ENCODE results near the gene HLCS. TPM values are rescaled to one million over a fixed set of nuclear protein-coding genes. Genes with fewer than 3 reads are reported as not detected.
A peak's percentile ranks its signal among the peaks of the same experiment; 100 is the strongest.

HLCS gene
- polyA plus RNA-seq, 1 experiment = 22.3 TPM

DNA sequence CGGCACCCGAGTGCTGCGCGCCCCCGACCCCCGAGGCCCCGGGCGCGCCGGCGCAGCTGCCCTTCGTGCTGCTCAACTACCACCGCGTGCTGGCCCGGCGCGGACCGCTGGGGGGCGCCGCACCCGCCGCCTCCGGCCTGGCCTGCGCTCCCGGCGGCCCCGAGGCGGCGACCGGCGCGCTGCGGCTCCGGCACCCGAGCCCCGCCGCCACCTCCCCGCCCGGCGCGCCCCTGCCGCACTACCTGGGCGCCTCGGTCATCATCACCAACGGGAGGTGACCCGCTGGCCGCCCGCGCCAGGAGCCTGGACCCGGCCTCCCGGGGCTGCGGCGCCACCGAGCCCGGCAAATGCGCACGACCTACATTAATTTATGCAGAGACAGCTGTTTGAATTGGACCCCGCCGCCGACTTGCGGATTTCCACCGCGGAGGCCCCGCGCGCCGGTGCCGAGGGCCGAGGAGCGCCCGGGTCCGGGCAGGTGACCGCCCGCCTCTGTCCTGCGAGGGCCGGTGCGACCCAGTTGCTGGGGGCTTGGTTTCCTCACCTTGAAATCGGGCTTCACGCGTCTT lies 218.6 kb downstream of the HLCS start:
- peak; percentile 25 for TF ChIP-seq CTCF (IDR thresholded peaks at IDR 0.05; ENCODE audit: low read depth, low read length)
- DNase-seq (ENCODE audit: low read depth, low spot score) = no peak
- no peak overlapping the region for H3K27ac ChIP-seq (ENCODE audit: low read depth, low read length)
- POLR2A ChIA-PET = no interaction called here
- peaks cover 8% of the 10 kb centered on the region for H3K27me3 ChIP-seq (ENCODE audit: control insufficient read depth, insufficient read depth, low read length)
- peak overlapping the region; percentile 52 for H3K4me3 ChIP-seq (ENCODE audit: low read depth, low read length)
- CTCF ChIA-PET = interaction anchor here (0.6 to 4.3 kb wide), 11 partner anchors 9 to 330 kb away, joined by 3 to 30 read pairs (median 4); no protein-coding TSS in a partner anchor
- no peaks in the 10 kb centered on the region; the same call in 1 of the 2 replicates for H3K9me3 ChIP-seq (ENCODE audit: control insufficient read depth, insufficient read depth, low read length)

- Histone ChIP-seq H3K27me3 (ENCODE audit: control insufficient read depth, insufficient read depth, low read length) (peaks cover 8% of the 10 kb centered on the region), H3K4me3 (ENCODE audit: low read depth, low read length) (peak overlapping the region; percentile 52), H3K27ac (ENCODE audit: low read depth, low read length) (no peak overlapping the region), H3K9me3 (ENCODE audit: control insufficient read depth, insufficient read depth, low read length) (no peaks in the 10 kb centered on the region; the same call in 1 of the 2 replicates)
- CTCF ChIA-PET = interaction anchor here (0.6 to 4.3 kb wide), 15 partner anchors 9 to 329 kb away, joined by 3 to 30 read pairs (median 3); no protein-coding TSS in a partner anchor
- DNase-seq (ENCODE audit: low read depth, low spot score) = no peak
- POLR2A ChIA-PET = no interaction called here
- TF ChIP-seq CTCF (IDR thresholded peaks at IDR 0.05; ENCODE audit: low read depth, low read length) = no peak
Observed at GRCh38 chr21:36747041-36747814, 219.2 kb downstream of the HLCS start.

DNA sequence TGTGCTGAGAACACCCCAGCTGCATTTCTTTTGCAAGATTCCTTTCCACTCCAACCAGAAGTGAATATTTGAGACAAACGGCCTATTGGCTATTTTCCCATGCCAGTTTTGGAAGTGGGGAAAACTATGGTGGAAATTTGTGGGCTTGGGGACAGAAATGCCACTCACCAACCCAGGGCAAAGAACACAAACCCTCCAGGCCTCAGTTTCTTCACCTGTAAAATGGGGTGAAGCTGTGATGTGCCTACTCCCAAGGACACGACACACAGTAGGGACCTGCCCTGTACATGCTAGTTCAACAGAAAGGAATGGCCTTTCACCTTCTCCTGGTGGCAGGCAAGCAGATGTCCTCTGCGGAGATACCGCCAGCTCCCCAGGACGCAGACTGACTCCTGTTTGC lies 221.0 kb downstream of the HLCS start:
- TF ChIP-seq CTCF (IDR thresholded peaks at IDR 0.05; ENCODE audit: low read depth, low read length) = no peak
- POLR2A ChIA-PET = interaction anchor here (0.8 kb wide), 1 partner anchor 111 kb away, joined by 3 read pairs; no protein-coding TSS in a partner anchor
- no peaks in the 10 kb centered on the region for H3K9me3 ChIP-seq (ENCODE audit: control insufficient read depth, insufficient read depth, low read length)
- DNase-seq (ENCODE audit: low read depth, low spot score) = no peak
- CTCF ChIA-PET = interaction anchor here (1.0 kb wide), 1 partner anchor 9 kb away, joined by 4 read pairs; no protein-coding TSS in a partner anchor
- peaks cover 15% of the 10 kb centered on the region for H3K27me3 ChIP-seq (ENCODE audit: control insufficient read depth, insufficient read depth, low read length)
- H3K27ac ChIP-seq (ENCODE audit: low read depth, low read length) = no peak overlapping the region
- H3K4me3 ChIP-seq (ENCODE audit: low read depth, low read length) = no peak overlapping the region

DNA sequence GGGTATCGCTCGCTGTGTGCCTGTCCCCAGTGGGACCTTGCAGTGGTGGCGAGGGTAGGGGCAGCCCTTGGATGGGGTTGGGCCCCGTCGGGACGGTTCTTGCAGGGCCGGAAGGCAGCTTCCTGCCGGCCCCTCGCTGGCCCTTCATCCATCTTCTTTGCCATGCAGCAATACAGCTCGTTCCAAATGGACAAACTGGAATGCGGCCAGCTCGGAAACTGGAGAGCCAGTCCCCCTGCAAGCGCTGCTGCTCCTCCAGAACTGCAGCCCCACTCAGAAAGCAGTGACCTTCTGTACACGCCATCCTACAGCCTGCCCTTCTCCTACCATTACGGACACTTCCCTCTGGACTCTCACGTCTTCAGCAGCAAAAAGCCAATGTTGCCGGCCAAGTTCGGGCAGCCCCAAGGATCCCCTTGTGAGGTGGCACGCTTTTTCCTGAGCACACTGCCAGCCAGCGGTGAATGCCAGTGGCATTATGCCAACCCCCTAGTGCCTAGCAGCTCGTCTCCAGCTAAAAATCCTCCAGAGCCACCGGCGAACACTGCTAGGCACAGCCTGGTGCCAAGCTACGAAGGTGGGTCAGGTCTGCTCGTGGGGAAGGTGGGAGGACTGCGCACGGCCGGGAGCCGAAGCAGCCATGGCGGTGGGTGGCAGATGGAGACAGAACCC lies 221.8 kb downstream of the HLCS start:
- ChIA-PET CTCF (interaction anchor here (1.0 kb wide), 1 partner anchor 8 kb away, joined by 4 read pairs; no protein-coding TSS in a partner anchor), POLR2A (interaction anchor here (0.8 kb wide), 1 partner anchor 111 kb away, joined by 3 read pairs; no protein-coding TSS in a partner anchor)
- Histone ChIP-seq H3K9me3 (ENCODE audit: control insufficient read depth, insufficient read depth, low read length) (no peaks in the 10 kb centered on the region), H3K27ac (ENCODE audit: low read depth, low read length) (no peak overlapping the region), H3K27me3 (ENCODE audit: control insufficient read depth, insufficient read depth, low read length) (peaks cover 20% of the 10 kb centered on the region), H3K4me3 (ENCODE audit: low read depth, low read length) (no peak overlapping the region)
- no peak for TF ChIP-seq CTCF (IDR thresholded peaks at IDR 0.05; ENCODE audit: low read depth, low read length)
- DNase-seq (ENCODE audit: low read depth, low spot score) = no peak
